NCI-H345 treated with DMSO at 0.1 percent for 48 hours (cell line): Measurements from ENCODE around the gene EXOG.

Experiments used
- DNase-seq: peaks from one replicate; lab custom pipeline; 2025; ENCODE audit not compliant: unreplicated experiment; lab: John Stamatoyannopoulos, UW

EXOG gene

GRCh38 chr3:38543586-38543985, 47.4 kb downstream of the EXOG start:
- no peak for DNase-seq

- no peak for DNase-seq
Observed at GRCh38 chr3:38544926-38545325, 48.8 kb downstream of the EXOG start.

GRCh38 chr3:38545550-38545949, 49.4 kb downstream of the EXOG start:
- no peak for DNase-seq

DNA sequence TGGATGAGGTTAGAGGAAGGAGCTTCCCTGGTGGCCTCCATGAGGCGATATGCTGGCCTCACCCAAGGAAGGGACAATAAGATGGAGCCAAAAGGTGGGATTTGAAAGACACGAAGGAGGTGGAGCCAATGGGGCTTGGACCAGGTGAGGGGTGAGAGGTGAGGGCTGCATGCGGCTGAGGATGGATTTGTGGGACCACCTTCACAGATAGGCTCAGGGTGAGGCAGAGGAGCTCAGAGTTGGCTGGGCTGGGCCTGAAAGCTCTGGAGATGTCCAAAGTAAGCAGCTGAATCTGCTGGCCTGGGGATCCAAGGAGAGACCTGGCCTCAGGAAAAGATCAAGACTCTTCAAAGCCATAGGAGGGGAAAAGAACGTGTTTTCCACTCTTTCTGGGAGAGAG, 49.8 kb downstream of the EXOG start:
- DNase-seq = no peak

GRCh38 chr3:38548154-38548931, 52.2 kb downstream of the EXOG start:
- no peak for DNase-seq

- no peak for DNase-seq
Observed at GRCh38 chr3:38549082-38549481, 52.9 kb downstream of the EXOG start.

GRCh38 chr3:38549486-38549885, 53.3 kb downstream of the EXOG start:
- no peak for DNase-seq

GRCh38 chr3:38549957-38550840, 54.1 kb downstream of the EXOG start:
- no peak for DNase-seq

DNA sequence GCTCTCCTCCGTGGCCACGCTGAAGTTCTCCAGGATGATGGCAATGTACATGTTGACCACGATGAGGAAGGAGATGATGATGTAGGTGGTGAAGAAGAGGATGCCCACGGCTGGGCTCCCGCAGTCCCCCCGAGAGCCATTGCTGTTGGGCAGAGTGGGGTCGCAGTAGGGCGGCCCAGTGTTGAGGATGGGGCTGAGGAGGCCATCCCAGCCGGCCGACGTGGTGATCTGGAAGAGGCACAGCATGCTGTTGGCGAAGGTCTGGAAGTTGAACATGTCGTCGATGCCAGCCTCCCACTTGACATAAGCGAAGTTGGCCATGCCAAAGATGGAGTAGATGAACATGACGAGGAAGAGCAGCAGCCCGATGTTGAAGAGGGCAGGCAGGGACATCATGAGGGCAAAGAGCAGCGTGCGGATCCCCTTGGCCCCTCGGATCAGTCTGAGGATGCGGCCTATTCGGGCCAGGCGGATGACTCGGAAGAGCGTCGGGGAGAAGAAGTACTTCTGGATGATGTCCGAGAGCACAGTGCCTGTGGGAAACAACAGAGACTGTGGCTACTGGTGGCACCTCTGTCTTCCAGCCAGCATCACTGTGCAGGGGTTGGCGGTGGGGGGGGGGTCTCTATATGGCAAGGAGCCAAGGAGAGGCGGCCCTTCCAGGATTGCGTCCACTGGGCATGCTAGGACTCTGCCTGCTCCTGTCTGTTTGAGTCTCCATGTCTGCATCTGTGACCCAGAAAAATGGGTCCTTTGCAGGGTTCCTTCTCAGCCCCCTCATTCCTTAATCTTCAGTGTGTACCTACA, 55.1 kb downstream of the EXOG start:
- DNase-seq = no peak

DNA sequence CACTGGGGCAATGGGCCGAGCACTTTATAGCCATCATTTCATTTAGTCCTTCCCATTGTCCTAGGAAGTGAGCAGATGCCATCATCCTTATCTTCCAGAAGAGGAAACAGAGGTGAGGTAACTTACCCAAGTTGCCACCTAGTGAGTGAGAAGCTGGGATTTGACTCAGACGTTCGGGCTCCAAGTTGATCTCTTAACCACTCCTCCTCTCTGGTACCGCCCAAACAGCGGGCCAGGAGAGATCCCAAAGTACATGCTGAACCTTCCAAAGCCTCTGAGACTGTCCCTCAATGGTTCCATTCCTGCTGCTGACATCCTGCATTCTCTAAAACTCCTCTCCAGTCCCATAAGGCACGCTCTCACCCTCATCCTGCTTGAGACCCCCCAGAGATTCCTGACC, 56.2 kb downstream of the EXOG start:
- no peak for DNase-seq

DNA sequence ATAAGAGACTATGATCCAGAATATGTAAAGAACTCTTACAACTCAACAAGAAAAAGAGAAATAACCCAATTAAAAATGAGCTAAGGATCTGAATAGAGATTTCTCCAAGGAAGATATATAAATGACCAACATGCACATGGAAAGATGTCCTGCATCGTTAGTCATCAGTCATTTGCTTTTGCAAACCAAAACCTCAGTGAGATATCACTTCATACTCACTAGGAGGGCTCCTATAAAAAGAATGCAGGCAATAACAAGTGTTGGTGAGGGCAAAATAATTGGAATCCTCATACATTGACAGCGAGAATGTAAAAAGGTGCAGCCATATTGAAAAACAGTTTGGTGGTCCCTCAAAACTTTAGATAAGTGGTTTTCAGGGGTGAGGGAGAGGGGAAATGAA, 56.9 kb downstream of the EXOG start:
- DNase-seq = no peak

DNA sequence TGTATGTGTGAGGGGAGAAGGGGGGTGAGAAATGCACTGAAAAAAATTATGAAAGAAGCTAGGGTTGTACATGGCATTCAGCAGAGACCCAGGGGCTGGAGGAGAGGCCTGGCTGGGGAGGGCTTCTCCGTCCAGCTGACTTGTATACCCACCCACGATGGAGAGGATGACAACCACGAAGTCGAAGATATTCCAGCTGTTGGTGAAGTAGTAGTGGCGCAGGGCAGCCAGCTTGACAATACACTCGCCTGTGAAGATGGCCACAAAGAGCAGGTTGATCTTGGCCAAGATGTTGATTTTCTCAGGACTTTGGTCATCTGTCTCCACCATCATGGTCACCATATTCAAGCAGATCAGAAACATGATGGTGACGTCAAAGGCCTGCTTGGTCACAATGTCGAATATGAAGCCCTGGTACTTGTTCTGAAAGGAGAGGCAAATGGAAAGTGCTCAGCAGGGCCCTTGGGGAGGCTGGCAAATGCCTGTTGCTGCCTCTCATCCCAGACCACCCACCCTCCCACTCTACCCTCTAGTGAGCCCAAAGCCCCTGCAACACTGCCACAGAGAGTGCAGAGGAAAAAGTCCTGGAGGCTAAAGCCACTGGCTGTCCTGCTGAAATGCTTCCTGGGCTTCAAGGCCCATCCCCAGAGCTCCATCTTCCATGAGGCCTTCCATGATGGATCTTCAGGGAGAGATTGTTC, 58.1 kb downstream of the EXOG start:
- no peak for DNase-seq

- DNase-seq = no peak
Observed at GRCh38 chr3:38555149-38555840, 59.2 kb downstream of the EXOG start.

GRCh38 chr3:38555926-38556325, 59.8 kb downstream of the EXOG start:
- DNase-seq = no peak

GRCh38 chr3:38556640-38557358, 60.7 kb downstream of the EXOG start:
- DNase-seq = no peak

GRCh38 chr3:38558864-38559263, 62.7 kb downstream of the EXOG start:
- no peak for DNase-seq

DNA sequence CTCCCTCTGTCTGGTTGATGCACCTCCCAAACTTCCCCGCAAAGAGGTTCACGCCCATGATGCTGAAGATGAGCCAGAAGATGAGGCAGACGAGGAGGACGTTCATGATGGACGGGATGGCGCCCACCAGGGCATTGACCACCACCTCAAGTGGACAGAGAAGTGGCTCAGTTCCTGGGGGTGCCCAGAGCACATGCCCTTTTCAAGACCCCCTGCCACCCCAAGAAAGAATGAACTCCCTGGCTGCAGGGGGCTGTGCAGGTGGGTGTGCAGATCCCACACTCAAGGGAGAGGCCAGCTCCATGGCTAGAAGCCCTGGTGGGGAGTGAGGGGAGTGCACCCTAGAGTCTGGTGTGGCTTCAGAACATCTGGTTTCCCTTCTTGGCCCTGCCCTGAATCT, 64.1 kb downstream of the EXOG start:
- no peak for DNase-seq

DNA sequence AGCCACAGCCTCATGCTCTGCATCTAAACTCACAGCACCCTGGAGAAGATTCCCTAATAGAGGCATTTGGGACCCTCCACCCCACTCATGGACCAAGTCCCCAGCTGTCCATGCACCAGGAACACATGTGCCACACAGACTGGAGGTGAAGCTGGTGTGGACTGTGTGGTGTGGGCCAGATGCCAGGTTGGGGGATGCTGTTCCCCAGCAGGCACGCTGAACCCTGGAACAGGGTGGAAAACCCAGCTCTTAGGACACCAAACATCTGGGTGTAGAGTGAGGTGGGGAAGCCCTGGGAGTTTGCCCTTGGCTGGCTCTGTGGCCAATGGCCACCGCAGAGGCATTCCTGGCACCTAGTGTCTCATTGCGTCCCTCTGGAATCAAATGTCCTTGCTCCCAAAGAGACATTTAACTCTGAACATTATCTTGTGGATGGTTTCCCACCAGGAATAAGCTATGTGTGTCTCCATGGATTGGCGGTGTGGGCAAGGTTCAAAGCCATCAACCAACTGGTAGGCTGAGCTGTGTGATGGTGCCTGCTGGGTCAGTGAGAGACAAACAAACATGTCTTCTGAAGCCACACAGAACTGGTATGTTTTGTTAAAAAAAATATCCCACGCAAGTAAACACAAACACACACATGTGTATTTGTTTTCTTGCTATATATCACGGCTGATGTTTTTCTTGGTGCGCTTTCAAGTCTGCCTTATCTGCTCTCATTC, 65.0 kb downstream of the EXOG start:
- DNase-seq = no peak
